Activated CD4-positive, alpha-beta T cell treated with anti-CD3 and anti-CD28 coated beads, Interleukin-2, amount 50 U/mL, for 16 hours (primary cell): ENCODE measurements around the gene RAB11A.

Experiments used
- DNase-seq: peaks from one replicate; pipeline ENCODE4 v3.0.0-alpha.2; 2020

RAB11A gene

GRCh38 chr15:65869126-65869953 lies at the start of gene RAB11A:
Gene RAB11A (plus strand): TSS chr15:65869491. CDS start chr15:65869586, 95 bp downstream.
- peak; percentile 97 for DNase-seq

DNA sequence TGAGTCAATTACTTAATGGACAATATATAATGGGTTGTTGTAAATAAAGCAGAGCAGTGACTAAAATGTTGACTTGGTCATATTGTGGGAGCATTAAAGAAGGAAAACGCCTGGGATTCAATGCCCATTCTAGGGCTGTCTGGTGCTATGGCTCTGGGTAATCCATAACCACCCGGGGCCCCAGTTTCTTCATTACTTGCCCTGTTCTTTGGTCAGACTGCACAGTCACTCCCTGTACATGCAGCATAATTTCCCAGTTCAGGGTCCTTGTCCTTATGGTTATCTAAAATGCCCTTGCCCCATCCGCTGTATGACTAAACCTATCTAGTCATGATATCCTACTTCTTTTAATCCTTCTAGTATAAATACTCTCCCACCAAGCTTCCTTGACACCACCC lies 49.7 kb upstream of the RAB11A start:
- DNase-seq: no peak

- DNase-seq: no peak
Observed at GRCh38 chr15:65821070-65821469, 48.2 kb upstream of the RAB11A start.

DNA sequence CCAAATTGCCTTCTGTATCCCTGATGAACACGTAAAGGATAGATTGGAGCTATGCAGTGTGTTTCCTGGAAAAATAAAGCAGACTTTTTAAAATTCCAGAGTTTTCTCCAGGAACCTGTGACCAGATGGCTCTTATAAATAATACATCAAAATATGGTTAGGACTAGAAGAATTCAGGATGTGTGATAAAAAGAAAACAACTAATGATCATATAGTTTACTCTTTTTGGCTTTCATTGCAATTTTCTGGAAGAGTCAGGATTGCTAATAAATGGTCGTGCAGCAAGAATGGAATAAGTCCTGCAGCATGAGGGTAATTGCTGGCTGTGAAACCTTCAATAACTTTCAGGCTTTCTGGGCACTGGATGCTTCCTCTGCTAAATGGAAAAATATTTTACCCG lies 47.0 kb upstream of the RAB11A start:
- DNase-seq: no peak

DNA sequence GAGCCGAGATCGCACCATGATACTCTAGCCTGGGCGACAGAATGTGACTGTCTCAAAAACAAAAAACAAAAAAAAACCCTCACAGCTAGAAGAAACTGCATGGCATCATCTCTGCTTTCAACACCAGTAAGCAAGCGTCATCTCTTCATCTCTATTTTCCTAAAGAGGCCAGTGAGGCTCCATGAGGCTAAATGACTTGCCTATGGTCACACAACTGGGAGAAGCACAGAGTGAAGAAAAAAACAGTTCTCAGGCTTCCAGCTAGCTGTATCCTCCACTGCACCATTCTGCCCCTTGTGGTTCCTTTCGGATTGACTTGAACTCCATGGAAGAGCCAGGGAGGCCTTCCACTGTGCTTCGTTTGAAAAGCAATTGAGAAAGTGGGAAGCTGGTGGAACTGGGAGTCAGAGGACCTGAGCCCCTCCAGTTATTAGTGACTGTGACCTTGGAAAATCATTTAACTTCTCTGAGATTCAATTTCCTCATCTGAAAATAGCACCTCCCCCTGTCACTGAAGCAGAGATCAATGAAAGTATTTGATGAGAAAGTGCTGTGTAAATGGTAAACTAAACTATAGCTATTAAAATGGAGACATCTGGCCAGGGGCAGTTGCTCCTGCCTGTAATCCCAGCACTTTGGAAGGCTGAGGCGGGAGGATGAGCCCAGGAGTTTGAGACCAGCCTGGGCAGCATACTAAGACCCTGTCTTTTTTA lies 45.1 kb upstream of the RAB11A start:
- peak; percentile 30 for DNase-seq

- no peak for DNase-seq
Observed at GRCh38 chr15:65824941-65825544, 44.2 kb upstream of the RAB11A start.

DNA sequence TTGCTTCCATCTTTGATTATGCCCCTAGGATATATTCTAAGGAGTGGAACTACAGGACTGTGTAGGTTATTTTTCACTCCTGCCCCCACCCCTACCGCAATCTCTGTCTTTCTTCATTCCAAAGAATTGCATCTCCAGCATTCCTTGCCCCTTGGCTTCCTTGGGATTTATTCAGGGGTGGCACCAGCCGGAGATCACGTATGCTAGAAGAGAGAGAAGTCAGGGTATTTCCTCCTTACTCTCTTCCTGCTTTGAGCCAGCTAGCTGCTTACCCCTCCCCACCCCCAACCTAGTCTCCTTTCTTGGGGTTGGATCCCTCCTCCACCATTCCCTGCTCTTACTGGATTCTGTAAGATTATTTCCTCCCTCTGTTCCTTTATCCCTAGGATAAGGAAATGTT lies 42.2 kb upstream of the RAB11A start:
- DNase-seq: no peak

DNA sequence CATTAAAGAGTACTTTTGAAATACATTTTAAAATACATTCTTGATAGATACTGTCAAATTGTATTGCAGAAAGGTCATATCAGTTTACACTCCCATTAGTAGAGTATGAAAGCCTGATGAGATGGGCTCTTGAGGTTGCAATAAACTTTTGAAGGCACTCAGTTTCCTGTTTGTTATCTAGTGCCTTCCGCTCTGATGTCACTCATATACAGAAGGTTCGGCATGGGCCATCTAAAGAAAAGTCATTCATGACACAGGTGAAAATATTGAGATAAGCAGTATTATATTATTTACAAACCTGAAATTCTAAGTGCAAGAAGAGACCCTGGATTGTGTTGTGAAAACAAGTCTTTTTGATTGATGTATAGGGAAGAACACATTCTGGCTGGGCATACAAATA lies 40.7 kb upstream of the RAB11A start:
- DNase-seq: peak; percentile 63

DNA sequence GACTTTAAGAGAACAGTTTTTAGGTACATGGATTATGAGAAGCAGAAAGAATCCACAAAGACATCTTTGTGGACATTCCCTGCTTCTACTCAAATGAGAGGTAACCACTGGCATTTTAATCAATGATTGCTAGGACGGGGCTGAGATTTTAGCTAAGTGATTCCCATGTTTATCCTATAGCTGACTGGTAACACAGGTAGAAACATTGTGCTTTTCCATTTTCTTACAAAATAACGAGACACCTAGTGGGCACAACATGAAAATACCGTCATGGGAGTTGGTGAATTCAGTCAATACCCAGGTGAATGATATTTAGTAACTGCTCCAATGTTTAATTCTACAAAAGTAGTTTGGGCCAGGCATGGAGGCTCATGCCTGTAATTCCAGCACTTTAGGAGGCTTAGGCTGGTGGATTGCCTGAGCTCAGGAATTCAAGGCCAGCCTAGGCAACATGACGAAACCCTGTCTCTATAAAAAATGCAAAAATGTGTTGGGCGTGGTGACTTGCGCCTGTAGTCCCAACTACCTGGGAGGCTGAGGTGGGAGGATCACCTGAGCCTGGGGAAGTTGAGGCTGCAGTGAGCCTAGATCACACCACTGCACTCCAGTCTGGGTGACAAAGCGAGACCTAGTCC lies 40.0 kb upstream of the RAB11A start:
- peak; percentile 62 for DNase-seq

DNA sequence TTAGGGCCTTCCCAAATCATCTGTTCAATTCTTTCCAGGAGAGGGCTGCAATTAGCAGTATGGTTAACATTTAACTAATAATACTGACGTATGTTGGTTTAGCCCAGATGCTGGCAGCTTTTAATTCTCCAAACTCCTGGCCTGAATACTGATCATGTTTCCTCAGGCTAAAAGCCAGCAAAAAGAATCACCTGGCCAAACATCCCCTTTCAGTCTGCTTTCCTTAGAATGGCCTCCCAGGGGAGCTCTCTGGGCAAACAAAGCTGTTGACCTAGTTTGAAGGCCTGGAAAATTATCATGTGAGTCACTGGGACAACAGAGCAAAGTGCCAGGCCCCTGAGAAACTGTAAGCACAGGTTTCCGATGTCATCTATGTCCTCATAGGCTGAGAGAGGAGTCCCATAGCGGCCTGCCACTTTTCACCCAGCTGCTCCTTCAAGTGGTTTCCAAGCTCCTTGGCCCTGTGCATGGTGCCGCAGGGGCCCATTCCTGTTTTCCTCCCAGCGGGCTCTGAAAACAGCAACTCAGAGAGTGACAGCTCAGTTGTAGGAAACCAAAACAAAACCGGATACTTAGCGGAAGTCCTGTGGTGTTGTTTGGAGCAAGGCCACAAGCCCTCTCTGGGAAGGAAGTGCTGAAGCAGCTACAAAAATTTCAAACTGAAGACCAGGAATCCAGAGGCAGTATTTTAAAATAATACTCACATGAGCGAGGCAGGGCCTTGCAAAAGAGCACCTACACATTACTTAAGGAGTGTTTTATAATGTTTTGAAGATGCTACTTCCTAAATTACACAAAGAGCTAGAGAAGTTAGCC lies 36.5 kb upstream of the RAB11A start:
- DNase-seq: peak; percentile 73

DNA sequence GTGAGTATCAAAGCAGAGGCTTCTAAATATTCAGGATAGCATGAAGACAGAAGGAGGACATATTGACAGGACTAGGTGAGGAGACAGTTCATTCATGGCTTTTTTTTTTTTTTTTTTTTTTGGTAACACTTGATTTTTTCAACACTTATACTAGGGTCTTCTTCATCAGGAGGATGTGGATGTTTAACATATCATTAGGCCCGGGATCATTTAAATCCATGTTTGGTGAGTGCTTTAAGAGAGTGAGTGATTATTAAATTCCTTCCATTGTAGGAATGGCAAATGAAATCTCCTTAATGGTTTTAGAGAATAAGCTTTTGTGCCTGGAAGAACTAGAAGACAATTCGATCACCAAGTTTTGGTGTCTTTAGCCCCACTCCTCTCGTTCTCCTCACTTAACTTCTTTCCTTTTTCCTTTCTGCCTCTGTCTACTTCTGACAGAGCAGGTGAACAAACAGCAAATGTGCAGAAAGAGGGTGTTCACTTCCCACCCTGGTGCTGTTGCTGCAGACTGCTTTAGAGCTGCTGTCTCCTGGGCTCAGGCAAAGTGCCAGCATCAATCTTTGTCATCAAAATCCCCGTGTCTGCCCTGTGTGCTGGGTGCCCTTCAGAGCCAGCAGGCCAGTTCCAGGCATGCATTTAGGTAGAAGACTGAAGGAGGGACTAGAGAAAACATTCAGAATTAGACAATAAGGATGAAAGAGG lies 35.6 kb upstream of the RAB11A start:
- peak; percentile 43 for DNase-seq

- DNase-seq: no peak
Observed at GRCh38 chr15:65834603-65835282, 34.5 kb upstream of the RAB11A start.

DNA sequence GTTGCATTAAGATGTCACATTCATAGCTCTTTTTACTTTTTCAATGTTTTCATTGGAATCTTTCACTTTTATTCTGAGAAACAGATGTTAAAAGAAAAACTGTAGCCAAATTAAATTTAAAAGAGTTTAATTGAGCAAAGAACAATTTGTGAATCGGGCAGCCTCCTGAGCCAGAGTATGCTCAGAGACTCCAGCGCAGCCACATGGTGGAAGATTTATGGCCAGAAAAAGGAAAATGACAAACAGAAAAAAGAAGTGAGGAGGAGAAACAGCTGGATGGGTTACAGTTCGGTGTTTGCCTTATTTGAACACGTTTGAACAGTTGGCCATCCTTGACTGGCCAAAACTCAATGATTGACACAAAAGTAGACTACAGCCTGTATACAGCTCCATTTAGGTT lies 33.8 kb upstream of the RAB11A start:
- no peak for DNase-seq

GRCh38 chr15:65836665-65837064 lies 32.6 kb upstream of the RAB11A start:
- DNase-seq: no peak

DNA sequence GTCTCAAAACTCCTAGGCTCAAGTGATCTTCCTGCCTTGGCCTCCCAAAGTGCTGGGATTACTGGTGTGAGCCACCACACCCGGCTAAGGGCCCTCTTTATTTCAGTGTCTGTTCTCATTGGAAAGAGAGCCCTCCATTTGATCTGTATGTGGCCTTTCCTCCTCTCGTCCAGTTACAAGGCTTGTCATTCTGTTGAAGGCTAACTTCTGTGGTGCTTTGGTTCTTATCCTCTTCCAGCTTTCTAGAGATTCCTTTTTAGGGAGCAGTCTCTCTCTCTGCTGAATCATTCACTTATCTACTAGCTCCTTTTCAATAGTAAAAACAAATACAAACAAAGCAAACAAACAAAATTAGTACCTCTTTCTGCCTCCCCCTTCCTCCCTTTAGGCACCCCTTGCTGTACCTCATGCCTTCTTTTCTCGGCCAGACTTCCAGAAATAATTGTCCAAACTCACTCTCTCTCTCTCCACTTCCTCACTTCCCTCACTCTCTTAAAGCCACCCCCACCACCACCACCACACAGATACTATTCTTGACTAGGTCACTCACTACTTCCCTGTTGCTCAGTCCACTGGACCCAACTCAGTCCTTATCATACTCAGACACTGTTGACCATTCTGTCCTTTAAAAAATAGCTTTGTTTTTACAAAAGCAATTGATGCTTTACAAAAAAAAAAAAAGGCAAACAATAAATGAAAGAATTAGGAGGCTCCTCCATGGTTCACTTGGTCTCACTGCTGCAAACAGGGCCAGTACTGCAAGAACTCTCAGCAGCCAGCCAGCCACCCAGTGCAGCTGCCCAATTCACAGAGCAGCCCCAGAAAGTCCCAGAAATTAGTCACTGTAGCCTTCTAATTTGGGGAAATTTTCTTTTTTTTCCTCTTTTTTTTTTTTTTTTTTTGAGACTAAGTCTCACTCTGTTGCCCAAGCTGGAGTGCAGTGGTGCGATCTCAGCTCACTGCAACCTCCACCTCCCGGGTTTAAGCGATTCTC lies 31.7 kb upstream of the RAB11A start:
- DNase-seq: no peak

GRCh38 chr15:65839354-65839901 lies 29.9 kb upstream of the RAB11A start:
- no peak for DNase-seq

- DNase-seq: no peak
Observed at GRCh38 chr15:65839985-65840384, 29.3 kb upstream of the RAB11A start.

GRCh38 chr15:65841121-65841930 lies 28.0 kb upstream of the RAB11A start:
- DNase-seq: no peak
